ENCODE measurements around the gene CNRIP1.

Gene CNRIP1

GRCh38 chr2:68345129-68345875, 25.6 kb upstream of the CNRIP1 start:
- no peak for TF ChIP-seq CTCF (IDR thresholded peaks at IDR 0.05)

DNA sequence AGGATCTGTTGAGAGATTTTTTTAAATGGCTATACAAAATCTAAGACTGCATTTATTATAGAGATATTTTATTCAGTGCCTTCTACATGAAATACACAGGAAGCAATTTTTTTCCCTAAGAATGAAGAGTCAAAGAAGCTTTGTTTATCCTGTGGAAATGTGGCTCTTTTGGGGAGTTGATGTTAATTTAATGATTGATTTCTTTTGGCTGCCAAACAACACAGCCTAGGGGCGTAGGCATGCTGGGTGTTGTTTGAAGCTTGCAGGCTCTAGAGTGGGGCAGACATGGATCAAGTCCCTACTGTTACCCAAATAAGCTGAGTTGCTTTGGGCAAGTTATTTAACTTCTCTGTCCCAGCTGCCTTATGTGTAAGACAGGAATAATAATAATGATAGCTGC, 24.3 kb upstream of the CNRIP1 start:
- TF ChIP-seq CTCF (IDR thresholded peaks at IDR 0.05) = no peak

GRCh38 chr2:68342470-68342869, 22.7 kb upstream of the CNRIP1 start:
- TF ChIP-seq CTCF (IDR thresholded peaks at IDR 0.05) = no peak

DNA sequence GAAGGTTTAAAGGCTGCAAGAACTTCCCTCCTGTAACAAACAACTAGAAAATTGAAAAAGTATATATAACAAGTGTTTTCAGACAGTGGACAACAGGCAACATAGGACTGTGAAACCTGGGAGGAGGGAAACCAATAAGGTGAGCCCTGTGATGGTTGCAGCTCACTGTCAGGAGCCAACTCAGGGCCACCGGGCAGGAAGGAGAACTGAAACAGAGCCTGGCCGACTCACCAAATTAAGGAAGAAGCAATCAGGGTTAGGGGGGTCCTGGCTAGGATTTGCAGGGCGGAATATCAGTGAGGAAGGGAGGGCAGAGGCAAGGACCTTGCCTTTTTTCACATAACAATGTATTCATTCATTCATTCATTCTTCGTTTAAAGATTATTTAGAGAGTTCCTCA, 21.8 kb upstream of the CNRIP1 start:
- no peak for TF ChIP-seq CTCF (IDR thresholded peaks at IDR 0.05)

DNA sequence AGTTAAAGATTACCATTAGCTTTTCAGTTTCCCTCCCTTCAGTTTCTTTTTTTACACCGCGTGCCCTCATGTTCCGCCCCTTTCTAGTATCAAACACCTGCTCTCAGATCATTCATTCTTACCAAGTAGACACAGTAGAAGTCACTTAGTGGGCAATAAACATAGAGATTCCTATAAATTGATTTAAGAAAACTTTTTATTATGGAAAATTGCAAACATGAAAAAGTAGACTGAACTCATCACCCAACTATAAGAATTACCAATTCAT, 21.2 kb upstream of the CNRIP1 start:
- TF ChIP-seq CTCF (IDR thresholded peaks at IDR 0.05) = no peak

- TF ChIP-seq CTCF (IDR thresholded peaks at IDR 0.05) = no peak
Observed at GRCh38 chr2:68340226-68341061, 20.7 kb upstream of the CNRIP1 start.

GRCh38 chr2:68336192-68336591, 16.4 kb upstream of the CNRIP1 start:
- TF ChIP-seq CTCF (IDR thresholded peaks at IDR 0.05) = no peak
